ENCODE data around the gene WDR70.
"Not testable (repeated sequence)": the region's sequence is repeated elsewhere in the genome, so short reads cannot be mapped to it uniquely, and the experiment has no call there.

The WDR70 gene

GRCh38 chr5:37454402-37455055 lies 75.4 kb downstream of the WDR70 start:
- DNase-seq: not testable (repeated sequence)

DNA sequence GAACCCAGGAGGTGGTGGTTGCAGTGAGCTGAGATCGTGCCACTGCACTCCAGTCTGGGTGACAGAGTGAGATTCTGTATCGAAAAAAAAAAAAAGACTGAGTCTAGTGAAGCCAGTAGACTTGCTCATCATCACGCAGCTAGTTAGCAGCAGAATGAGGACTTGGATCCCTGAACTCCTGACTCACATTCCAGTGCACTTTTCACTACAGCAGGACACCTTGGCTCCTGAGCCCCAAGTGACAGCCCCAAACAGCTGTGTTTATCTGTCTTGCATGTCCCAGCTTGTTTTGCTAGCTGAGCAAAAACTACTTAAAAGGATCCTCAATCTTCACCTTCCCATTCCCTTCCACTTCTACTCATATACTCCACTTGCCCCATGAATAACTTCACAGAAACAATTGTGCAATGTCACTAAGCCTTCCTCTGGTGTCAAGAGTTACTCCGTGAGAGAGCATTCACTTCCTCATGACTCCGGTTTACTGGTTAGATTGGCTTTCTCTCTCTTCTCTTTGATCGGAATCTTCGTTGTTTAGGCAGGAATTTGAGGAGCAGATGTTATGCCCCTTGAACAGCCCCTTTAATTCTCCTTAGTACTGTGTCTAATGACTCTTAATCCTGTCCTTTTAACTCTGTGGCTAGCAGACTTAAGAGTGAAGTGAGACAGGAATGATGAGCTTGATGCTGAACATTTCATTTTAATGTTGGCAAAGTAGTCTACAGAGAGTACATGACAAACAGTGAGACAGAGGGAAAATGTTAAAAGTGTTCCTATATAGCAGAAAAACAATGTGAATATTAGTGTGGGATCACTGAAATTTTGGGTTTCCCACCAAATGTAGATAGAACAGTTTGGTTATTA lies 84.3 kb downstream of the WDR70 start:
- not testable (repeated sequence) for DNase-seq

GRCh38 chr5:37464581-37464980 lies 85.5 kb downstream of the WDR70 start:
- DNase-seq: not testable (repeated sequence)

DNA sequence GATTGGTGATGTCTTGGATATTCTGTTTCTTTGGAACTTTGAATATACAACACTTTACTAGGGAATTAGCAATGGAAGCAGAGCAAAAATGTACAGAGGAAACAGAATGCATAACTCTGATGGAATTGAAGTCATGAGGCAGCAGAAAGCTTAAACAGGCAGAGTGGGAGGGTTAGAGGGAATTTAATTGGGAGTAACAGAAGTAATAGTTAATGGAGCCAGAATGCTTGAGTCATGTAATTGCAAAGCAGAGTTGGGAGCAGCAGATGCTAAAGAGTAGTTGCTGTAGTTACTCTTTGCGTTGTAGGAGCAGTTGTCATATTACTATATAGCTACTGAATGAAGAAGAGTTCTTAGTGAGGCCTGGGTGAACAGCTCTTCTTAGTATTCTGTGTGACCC lies 90.3 kb downstream of the WDR70 start:
- DNase-seq: not testable (repeated sequence)

GRCh38 chr5:37471666-37472197 lies 92.6 kb downstream of the WDR70 start:
- no peak for DNase-seq

- DNase-seq: no peak
Measured at GRCh38 chr5:37477426-37477825, 98.3 kb downstream of the WDR70 start.

GRCh38 chr5:37478121-37478894 lies 99.2 kb downstream of the WDR70 start:
- no peak for DNase-seq

DNA sequence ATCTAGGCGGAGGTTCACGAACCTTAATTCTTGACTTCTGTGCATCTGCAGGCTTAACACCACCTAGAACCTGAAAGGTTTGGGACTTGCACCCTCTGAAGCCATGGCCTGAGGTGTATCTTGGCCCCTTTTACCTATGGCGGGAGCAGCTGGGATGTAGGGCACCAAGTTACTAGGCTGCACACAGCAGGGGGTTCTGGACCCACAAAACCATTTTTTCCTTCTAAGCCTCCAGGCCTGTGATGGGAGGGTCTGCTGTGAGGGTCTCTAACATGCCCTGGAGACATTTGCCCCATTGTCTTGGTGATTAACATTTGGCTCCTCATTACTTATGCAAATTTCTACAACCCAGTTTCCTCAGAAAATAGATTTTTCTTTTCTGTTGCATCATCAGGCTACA lies 102.3 kb downstream of the WDR70 start:
- not testable (repeated sequence) for DNase-seq

- DNase-seq: no peak
Measured at GRCh38 chr5:37490120-37490810, 111.1 kb downstream of the WDR70 start.

DNA sequence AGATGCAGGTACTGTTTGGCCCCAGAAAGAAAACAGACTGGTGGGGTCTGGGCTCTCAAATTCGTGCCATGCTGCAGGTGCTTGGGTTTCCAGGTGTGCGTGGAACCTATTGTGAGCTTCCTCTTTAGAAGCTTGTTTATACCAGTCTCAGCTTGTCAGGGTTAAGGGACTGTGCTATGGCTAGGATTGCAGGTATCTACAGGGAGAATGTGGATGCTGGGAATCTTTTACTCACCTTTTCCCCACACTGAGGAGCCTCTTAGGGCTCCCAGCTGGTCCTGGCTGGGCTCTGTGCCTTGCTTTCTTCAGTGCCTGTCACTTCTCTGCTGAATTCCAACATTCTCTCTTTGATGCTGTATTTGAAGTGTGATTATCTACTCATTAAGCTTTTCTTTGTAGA lies 111.8 kb downstream of the WDR70 start:
- DNase-seq: no peak

DNA sequence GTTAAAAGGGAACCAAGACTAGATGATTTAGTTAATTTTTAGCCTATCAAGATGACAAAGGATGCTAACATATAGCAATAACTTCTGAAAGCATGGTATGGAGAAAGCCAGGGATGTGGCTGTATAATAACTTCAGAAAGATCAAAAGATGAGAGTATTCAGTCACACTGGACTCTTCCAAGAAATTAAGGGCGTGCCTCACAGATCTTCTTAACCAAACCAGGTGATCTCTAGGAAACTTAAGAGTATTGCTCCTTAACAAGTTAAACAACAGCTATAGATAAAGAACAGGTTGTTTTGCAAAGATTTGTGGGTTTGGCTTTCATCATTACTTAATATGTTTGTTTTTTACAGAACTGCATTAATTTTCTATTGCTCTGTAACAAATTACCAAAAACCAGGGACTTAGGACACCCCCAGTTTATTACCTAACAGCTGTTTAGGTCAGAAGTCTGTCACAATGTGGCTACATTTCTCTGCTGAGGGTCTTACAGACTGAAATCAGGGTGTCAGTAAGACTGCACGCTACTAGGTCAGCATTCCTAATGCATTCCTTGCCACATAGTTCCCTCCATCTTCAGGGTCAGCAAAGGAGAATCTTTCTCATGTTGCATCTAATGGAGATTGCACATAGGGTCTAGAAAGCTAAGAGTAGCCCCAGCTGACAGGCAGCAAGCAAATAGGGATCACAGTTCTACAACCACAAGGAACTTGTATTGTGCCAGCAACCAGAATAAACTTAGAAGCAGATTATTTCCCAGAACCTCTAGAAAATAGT lies 113.8 kb downstream of the WDR70 start:
- DNase-seq: no peak

- no peak for DNase-seq
Measured at GRCh38 chr5:37494756-37495155, 115.6 kb downstream of the WDR70 start.

- DNase-seq: no peak
Measured at GRCh38 chr5:37495210-37495609, 116.1 kb downstream of the WDR70 start.

- no peak for DNase-seq
Measured at GRCh38 chr5:37495668-37496347, 116.7 kb downstream of the WDR70 start.

GRCh38 chr5:37496902-37497445 lies 117.9 kb downstream of the WDR70 start:
- no peak for DNase-seq

GRCh38 chr5:37501152-37501551 lies 122.0 kb downstream of the WDR70 start:
- no peak for DNase-seq

DNA sequence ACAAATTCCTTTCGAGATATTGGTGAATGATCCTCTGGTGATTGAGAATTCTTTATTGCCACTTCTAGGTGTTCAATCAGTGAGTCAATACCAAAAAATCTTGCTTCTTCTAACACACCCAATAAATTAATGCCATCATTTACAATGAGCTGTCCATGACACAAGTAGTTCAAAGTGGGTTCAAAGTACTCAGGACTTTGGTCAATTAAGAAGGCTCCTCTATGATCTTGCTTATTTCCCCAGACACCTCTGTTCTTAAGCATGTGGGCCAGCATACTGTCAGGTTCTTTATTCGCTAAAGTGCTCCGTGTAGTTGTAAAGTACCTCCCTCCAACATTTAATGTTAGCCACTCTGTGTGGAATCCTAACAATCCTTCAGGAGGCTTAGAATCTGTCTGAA lies 127.1 kb downstream of the WDR70 start:
- DNase-seq: no peak

- DNase-seq: no peak
Measured at GRCh38 chr5:37506722-37507121, 127.6 kb downstream of the WDR70 start.

DNA sequence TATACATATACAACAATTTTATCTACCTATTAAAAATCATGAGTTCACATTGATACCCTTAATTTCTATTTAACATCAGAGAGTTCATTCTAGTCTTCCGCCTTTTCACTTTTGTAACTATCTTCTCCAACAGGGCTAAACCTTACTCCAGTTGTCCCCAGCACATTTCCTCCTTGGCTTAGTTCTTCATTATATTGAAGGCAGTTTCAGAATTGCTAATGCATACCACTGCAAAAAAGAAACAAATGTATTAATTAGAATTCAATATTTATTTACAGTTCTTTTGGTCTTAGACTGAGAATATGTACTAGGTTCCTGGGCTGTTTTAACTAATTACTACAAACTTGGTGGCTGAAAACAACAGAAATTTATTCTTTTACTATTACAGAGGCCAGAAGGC lies 132.5 kb downstream of the WDR70 start:
- DNase-seq: no peak

DNA sequence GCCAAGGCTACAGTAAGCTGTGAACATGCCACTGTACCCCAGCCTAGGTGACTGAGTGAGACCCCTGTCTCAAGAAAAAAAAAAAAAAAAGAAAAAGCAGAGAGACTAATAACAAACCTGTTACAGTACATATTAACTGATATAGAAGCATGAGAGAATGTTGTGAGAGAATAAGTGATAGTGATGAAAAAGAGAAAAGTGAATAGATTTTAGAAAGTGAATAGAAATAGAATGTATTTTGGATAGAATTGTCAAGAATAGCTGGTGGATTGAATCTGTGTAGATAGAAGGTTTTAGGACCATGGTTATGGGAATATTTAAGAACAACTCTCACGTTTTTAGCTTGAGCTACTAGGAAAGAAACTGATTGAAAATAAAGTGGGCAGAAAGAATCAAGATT lies 135.8 kb downstream of the WDR70 start:
- no peak for DNase-seq

GRCh38 chr5:37517686-37518085 lies 138.6 kb downstream of the WDR70 start:
- DNase-seq: no peak
